Limb (tissue), 2 donors: ENCODE results near the gene CD68.

ENCODE experiments used
- DNase-seq, 2 donors: peaks; one replicate each; pipeline ENCODE4 v3.0.0-alpha.2; 2016; ENCODE audit errors: extremely low spot score in 2 of 2

CD68 gene, protein sequence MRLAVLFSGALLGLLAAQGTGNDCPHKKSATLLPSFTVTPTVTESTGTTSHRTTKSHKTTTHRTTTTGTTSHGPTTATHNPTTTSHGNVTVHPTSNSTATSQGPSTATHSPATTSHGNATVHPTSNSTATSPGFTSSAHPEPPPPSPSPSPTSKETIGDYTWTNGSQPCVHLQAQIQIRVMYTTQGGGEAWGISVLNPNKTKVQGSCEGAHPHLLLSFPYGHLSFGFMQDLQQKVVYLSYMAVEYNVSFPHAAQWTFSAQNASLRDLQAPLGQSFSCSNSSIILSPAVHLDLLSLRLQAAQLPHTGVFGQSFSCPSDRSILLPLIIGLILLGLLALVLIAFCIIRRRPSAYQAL

DNA sequence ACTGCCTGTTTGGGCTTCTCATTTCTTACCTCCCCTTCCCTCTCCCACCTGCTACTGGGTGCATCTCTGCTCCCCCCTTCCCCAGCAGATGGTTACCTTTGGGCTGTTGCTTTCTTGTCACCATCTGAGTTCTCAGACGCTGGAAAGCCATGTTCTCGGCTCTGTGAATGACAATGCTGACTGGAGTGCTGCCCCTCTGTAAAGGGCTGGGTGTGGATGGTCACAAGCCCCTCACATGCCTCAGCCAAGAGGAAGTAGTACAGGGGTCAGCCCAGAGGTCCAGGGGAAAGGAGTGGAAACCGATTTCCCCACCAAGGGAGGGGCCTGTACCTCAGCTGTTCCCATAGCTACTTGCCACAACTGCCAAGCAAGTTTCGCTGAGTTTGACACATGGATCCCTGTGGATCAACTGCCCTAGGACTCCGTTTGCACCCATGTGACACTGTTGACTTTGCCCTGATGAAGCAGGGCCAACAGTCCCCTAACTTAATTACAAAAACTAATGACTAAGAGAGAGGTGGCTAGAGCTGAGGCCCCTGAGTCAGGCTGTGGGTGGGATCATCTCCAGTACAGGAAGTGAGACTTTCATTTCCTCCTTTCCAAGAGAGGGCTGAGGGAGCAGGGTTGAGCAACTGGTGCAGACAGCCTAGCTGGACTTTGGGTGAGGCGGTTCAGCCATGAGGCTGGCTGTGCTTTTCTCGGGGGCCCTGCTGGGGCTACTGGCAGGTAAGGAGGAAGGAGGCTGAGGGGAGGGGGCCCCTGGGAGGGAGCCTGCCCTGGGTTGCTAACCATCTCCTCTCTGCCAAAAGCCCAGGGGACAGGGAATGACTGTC lies at the start of gene CD68:
CD68 (plus strand) TSS at position 638 of the 833 bp plus-strand sequence; CDS start at position 678, 40 bp downstream.
- no peak for DNase-seq

DNA sequence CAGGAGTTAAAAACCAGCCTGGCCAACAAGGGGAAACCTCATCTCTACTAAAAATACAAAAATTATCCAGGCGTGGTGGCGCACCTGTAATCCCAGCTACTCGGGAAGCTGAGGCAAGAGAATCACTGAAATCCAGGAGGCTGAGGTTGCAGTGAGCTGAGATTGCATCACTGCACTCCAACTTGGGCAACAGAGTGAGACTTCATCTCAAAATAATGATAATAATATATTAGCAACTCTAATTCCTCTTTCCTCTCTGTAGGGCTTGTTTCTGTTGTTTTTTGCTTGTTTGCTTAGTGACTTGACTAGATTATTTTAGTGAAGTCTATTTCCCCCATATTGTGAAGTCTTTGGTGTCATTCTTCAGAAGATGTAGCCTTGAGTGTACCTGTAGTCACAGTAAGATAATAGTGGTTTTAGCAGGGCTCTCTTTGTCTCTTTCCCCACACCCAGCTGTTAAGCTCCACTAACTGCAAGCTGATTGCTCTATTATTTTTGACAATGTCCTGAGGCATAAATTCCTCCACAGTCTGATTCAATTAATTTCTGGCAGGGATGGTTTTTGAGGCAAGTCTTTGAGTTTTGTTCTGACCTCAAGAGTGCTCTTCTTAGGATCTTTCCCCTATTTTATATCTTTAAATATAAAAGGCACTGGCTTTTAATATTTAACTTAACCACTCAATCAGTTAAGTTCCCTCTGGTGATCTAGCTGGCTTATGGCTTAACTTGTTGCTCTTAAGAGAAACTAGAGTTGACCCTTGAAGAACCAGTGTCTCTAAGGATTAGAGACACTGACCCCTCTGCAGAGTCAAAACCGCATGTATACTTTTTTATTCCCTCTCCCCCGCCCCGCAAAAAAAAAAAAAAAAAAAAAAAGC lies 49.2 kb upstream of the CD68 start:
- DNase-seq: no peak

DNA sequence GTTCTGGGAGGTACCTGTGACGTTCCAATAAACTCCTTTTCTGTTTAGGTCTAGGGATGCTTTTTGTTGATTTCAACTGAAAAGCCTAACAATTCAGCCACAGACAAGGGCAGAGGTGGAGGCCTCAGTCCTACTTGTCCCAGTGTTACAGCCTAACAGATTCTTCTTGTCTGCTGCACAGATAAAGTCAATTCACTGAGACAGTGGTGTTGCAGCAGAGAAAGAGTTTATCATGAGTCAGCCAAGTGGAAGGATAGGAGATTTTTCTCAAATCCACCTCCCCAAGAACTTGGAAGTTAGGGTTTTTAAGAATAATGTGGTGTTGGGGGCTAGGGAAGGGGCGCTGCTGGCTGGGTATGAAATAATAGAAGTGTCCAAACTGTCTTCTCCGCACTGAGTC lies 41.4 kb upstream of the CD68 start:
- no peak for DNase-seq

GRCh38 chr17:7538891-7539545 lies 40.4 kb upstream of the CD68 start:
- DNase-seq: no peak

GRCh38 chr17:7541074-7541621 lies 38.3 kb upstream of the CD68 start:
- DNase-seq: no peak

GRCh38 chr17:7544911-7545310 lies 34.5 kb upstream of the CD68 start:
- no peak for DNase-seq

- peak in 1 of 2 donors; percentile 70 for DNase-seq
Observed at GRCh38 chr17:7548585-7549400, 30.6 kb upstream of the CD68 start, which contains the start of gene TNFSF12. Gene TNFSF12, plus strand, starts transcription at chr17:7549058. Its CDS starts 96 bp downstream, at chr17:7549154.

GRCh38 chr17:7549401-7550055 lies 29.9 kb upstream of the CD68 start:
- no peak for DNase-seq

DNA sequence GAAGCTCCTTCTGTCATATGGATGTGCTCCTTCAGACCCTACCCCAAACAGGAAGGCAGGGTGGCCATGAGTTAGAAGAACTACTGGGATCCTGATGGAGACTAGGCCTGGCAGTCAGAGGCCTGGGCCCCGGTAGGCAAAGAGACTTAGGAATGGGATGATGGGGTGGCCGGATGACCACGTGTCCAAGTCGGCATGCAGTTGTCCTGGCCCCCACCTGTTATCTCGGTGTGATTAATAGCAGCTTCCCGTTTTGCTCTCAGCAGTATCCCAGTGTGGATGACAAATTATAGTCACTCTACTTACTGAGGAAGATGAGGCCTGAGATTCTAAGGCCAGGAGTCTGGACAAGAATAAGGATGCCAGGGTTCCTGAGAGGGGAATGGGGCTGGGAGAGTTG lies 29.1 kb upstream of the CD68 start:
- DNase-seq: no peak

DNA sequence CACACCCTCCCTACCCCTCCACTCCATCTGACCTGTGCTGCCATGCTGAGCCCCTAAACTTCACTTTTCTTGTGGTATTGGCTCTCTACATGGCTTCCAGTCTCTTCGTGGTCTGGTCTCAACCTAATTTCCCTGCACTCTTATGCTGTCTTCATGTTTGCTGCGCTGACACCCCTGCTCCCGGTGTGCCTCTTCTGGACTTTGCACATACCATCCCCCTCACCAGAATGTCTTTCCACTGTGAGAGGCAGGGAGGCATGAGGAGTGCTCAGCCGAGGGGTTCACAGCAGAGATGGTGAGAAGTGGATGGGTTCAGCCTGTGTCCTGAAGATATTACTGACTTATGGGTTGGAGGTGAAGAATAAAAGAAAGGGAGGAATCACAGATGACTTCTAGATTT lies 28.0 kb upstream of the CD68 start:
- no peak for DNase-seq

DNA sequence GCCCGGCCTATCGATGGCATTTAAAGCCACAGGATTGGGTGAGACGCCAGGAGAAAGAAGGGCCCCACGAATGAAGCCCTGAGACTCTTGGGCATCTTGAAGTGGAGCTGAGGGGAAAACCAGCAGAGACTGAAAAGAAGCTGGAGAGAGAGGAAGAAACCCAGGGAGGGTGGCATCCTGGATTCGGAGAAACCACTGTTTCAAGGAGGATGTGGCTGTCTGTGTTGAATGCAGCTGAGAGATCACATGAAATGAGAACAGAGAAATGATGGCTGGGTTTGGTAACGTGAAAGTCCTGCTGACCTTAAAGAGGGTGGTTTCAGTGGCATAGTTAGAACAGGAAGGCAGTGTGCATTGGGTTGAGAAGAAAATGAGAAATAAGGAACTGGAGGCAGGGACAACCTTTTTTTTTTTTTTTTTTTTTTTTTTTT lies 26.8 kb upstream of the CD68 start:
- no peak for DNase-seq

- DNase-seq: no peak
Observed at GRCh38 chr17:7553356-7553755, 26.1 kb upstream of the CD68 start.

DNA sequence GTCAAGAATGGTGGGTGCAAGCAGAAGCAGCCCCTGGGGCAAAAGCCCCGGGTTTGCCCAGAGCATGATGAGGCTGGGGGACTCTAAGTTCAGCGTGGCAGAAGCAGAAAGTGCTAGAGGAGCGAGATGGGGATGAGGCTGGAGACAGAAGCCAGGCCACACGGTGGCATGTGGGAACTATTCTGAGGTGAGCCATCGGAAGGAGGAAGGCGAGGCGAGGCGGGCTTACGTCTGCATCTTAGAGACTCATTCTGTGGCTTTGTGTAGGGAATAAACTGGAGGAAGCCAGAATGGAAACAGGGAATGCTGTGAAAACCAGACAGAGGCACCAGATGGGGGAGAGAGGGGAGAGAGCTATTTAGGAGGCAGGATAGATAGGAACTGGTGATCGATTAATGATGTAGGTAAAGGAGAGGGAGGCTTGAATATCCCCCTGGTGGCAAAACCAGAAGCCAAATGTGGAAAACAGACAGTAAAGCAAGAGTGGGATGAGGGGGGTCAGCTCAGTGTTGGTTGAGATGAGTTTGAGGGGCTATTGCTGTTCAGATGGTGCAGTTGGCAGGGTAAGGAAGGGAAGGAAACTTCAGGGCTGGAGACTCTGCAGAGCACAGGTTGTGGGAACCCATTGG lies 24.0 kb upstream of the CD68 start:
- DNase-seq: no peak

DNA sequence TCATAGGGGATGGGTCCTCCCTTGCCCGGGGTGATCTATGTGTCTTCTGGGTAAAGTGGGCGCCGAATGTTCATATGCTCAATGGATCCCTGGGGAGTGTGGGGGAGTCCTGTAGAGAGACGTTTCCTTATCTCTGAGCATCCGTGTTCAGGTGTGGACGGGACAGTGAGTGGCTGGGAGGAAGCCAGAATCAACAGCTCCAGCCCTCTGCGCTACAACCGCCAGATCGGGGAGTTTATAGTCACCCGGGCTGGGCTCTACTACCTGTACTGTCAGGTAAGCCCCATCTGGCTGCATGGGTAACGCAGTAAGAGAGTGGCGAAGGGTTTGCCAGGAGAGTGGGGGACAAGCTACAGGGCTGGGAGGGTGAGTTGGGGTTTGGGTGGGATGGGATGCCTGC lies 22.8 kb upstream of the CD68 start:
- DNase-seq: no peak

- no peak for DNase-seq
Observed at GRCh38 chr17:7557147-7557764, 22.2 kb upstream of the CD68 start.

GRCh38 chr17:7557775-7558543 lies 21.5 kb upstream of the CD68 start:
- DNase-seq: peak; percentile 75 to 82

GRCh38 chr17:7558544-7559319 lies 20.7 kb upstream of the CD68 start, which contains the start of gene TNFSF13:
Gene TNFSF13, plus strand, starts transcription at chr17:7558750. Its CDS starts 290 bp downstream, at chr17:7559040.
- no peak for DNase-seq
